HCT116 (cell line): ENCODE results near the gene WNK2. TPM values are rescaled to one million over a fixed set of nuclear protein-coding genes. Genes with fewer than 3 reads are reported as not detected.

Experiments used
- ATAC-seq: fragments of 200-7000 bp; cut with Tn5 transposase; 2 replicates; pipeline ENCODE4 v1.9.1; 2020; ENCODE audit warnings: mild to moderate bottlenecking, moderate library complexity
- BruUV-seq: library from RNA; stranded (reverse); fragments of 400-500 nt; replicated peaks from 2 replicates; lab custom pipeline; 2021; lab: Mats Ljungman, UMichigan
- CTCF ChIA-PET: fragments of 300-600 bp; sonication (Branson Sonifier 250); formaldehyde crosslinking; loops from one replicate; lab custom pipeline; 2021; ENCODE audit warnings: antibody characterized with exemption; lab: Charles Lee
- POLR2A ChIA-PET: fragments of 300-600, 350-600 bp; sonication (Branson Sonifier 250); formaldehyde crosslinking; loops from one replicate; lab custom pipeline; 2021; ENCODE audit warnings: antibody characterized with exemption; lab: Charles Lee
- RAD21 ChIA-PET, 2 experiments: fragments of 300-600 bp; sonication (Branson Sonifier 250); formaldehyde crosslinking; loops; one replicate each; lab custom pipeline; 2023; ENCODE audit warnings: low total read pairs in 2 of 2; ENCODE audit not compliant: uncharacterized antibody in 2 of 2, unreplicated experiment in 2 of 2, low non-redundant PET in 1 of 2; lab: Charles Lee
- DNase-seq: peaks from one replicate; pipeline ENCODE4 v3.0.0-alpha.2; 2010; ENCODE audit warnings: low read depth, low spot score
- H2AFZ ChIP-seq: fragments of 200-600 bp; shearing (Covaris generic), sonication (generic); 2 replicates; pipeline ENCODE4 v1.6.1; 2017; ENCODE audit warnings: low read depth, mixed run types, mixed read lengths, antibody characterized with exemption, low read length; ENCODE audit not compliant: poor library complexity, severe bottlenecking
- H3K27ac ChIP-seq: 2 replicates; pipeline ENCODE4 v1.5.1; 2012; ENCODE audit warnings: low read depth, low read length
- H3K27me3 ChIP-seq: fragments of 200-600 bp; sonication (generic); 2 replicates; pipeline ENCODE4 v1.6.1; 2016; ENCODE audit warnings: mixed run types, low read length, mixed read lengths; ENCODE audit not compliant: insufficient read depth
- H3K36me3 ChIP-seq, 2 experiments: fragments of 200-500 bp in 1 of 2; fragments of 200-600 bp in 1 of 2; sonication (Bioruptor generic) in 1 of 2; sonication (generic) in 1 of 2; 2 replicates each; pipeline versions ENCODE4 v1.5.1 to v1.6.1; 2014 to 2016; ENCODE audit warnings: low read length in 2 of 2, inconsistent platforms in 1 of 2, mixed read lengths in 1 of 2, mixed run types in 1 of 2; ENCODE audit not compliant: insufficient read depth in 2 of 2, control insufficient read depth in 1 of 2
- H3K4me1 ChIP-seq, 2 experiments: fragments of 200-600 bp in 1 of 2; sonication (generic) in 1 of 2; 2 replicates each; pipeline versions ENCODE4 v1.5.1 to v1.6.1; 2012 to 2017; ENCODE audit warnings: low read length in 2 of 2, inconsistent platforms in 1 of 2, mild to moderate bottlenecking in 1 of 2, mixed read lengths in 1 of 2, mixed run types in 1 of 2, moderate library complexity in 1 of 2; ENCODE audit not compliant: insufficient read depth in 2 of 2, control insufficient read depth in 1 of 2
- H3K4me2 ChIP-seq: fragments of 200-600 bp; sonication (generic); 2 replicates; pipeline ENCODE4 v1.6.1; 2017; ENCODE audit warnings: mixed run types, low read length, mixed read lengths
- H3K4me3 ChIP-seq, 2 experiments: fragments of 200-600 bp in 1 of 2; sonication (generic) in 1 of 2; replicated peaks in 1 of 2; 2 replicates each; pipeline ENCODE4 v1.5.1; 2011 to 2016; ENCODE audit warnings: low read length in 2 of 2, control low read depth in 1 of 2, low read depth in 1 of 2, mild to moderate bottlenecking in 1 of 2, mixed read lengths in 1 of 2, mixed run types in 1 of 2
- H3K79me2 ChIP-seq: fragments of 200-600 bp; sonication (generic); 2 replicates; pipeline ENCODE4 v1.6.1; 2017; ENCODE audit warnings: mild to moderate bottlenecking, mixed run types, low read length, moderate library complexity, mixed read lengths; ENCODE audit not compliant: insufficient read depth
- H3K9ac ChIP-seq: fragments of 200-600 bp; sonication (generic); 2 replicates; pipeline ENCODE4 v1.6.1; 2016; ENCODE audit warnings: low read length, mixed read lengths
- H3K9me2 ChIP-seq: fragments of 200-600 bp; sonication (generic), shearing (Covaris generic); 2 replicates; pipeline ENCODE4 v1.6.1; 2017; ENCODE audit warnings: mixed run types, mild to moderate bottlenecking, moderate library complexity; ENCODE audit not compliant: insufficient read depth
- H3K9me3 ChIP-seq, 2 experiments: fragments of 200-500 bp in 1 of 2; fragments of 200-600 bp in 1 of 2; sonication (Bioruptor generic) in 1 of 2; sonication (generic) in 1 of 2; 2 replicates each; pipeline ENCODE4 v1.6.1; 2014 to 2017; ENCODE audit warnings: low read length in 2 of 2, mixed read lengths in 2 of 2, inconsistent platforms in 1 of 2, low read depth in 1 of 2, mild to moderate bottlenecking in 1 of 2, mixed run types in 1 of 2, moderate library complexity in 1 of 2; ENCODE audit not compliant: control insufficient read depth in 1 of 2, insufficient read depth in 1 of 2
- H4K20me1 ChIP-seq: fragments of 200-600 bp; sonication (generic), shearing (Covaris generic); 2 replicates; pipeline ENCODE4 v1.6.1; 2017; ENCODE audit warnings: mixed run types, mild to moderate bottlenecking, moderate library complexity; ENCODE audit not compliant: insufficient read depth
- ELF1 ChIP-seq: IDR thresholded peaks from 2 replicates; pipeline ENCODE4 v1.6.1; 2012; ENCODE audit warnings: low read depth, borderline replicate concordance
- POLR2AphosphoS5 ChIP-seq: IDR thresholded peaks from 2 replicates; pipeline ENCODE4 v1.6.1; 2011; ENCODE audit warnings: mild to moderate bottlenecking, low read depth, low read length, moderate library complexity
- RAD21 ChIP-seq: IDR thresholded peaks from 2 replicates; pipeline ENCODE4 v1.6.1; 2012; ENCODE audit warnings: low read depth, mild to moderate bottlenecking
- YY1 ChIP-seq: IDR thresholded peaks from 2 replicates; pipeline ENCODE4 v1.6.1; 2011; ENCODE audit warnings: low read length, low read depth, moderate library complexity, mild to moderate bottlenecking; ENCODE audit not compliant: insufficient replicate concordance; ENCODE audit errors: extremely low read depth
- intact Hi-C: fragments of 100-400 bp; cut with micrococcal nuclease; formaldehyde crosslinking; loops from 2 replicates; pipeline ENCODE4 v1.10.0; 2022
- total RNA-seq: library from RNA; stranded (reverse); gene quantifications from one replicate; pipeline ENCODE4 v1.2.1, GENCODE V29; 2021; ENCODE audit not compliant: unreplicated experiment
- TF ChIP-seq, protein P1 (sequence below): IDR thresholded peaks from 2 replicates; pipeline ENCODE4 v1.6.1; 2012
- TF ChIP-seq, protein P2 (sequence below): IDR thresholded peaks from 2 replicates; pipeline ENCODE4 v1.6.1; 2012; ENCODE audit warnings: low read depth

The WNK2 gene
- total RNA-seq, 1 experiment from 2014 or later, result 24.4 TPM

DNA sequence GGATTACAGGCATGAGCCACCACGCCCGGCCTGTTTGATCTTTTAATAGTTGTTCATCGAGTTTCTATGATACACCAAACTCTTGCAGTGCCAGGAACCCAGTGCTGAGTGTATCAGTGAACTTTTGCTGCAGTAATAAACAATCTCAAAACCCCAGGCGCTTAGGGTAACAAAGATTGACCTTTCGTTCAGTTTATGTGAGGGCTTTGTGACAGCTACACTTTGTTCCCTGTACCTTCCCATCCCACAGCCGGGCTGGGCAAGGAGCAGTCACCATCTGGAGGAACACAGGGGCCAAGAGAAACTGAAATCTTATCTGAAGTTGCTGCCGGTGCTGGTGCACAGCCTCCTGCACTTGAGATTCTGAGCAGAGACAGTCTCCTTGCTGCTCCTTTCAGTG is 17.2 kb upstream of the WNK2 start (continued):
- TF ChIP-seq ELF1 (no peak), YY1 (no peak), RAD21 (no peak)
- TF ChIP-seq, protein P1, sequence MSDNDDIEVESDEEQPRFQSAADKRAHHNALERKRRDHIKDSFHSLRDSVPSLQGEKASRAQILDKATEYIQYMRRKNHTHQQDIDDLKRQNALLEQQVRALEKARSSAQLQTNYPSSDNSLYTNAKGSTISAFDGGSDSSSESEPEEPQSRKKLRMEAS, result no peak
- TF ChIP-seq, protein P2, sequence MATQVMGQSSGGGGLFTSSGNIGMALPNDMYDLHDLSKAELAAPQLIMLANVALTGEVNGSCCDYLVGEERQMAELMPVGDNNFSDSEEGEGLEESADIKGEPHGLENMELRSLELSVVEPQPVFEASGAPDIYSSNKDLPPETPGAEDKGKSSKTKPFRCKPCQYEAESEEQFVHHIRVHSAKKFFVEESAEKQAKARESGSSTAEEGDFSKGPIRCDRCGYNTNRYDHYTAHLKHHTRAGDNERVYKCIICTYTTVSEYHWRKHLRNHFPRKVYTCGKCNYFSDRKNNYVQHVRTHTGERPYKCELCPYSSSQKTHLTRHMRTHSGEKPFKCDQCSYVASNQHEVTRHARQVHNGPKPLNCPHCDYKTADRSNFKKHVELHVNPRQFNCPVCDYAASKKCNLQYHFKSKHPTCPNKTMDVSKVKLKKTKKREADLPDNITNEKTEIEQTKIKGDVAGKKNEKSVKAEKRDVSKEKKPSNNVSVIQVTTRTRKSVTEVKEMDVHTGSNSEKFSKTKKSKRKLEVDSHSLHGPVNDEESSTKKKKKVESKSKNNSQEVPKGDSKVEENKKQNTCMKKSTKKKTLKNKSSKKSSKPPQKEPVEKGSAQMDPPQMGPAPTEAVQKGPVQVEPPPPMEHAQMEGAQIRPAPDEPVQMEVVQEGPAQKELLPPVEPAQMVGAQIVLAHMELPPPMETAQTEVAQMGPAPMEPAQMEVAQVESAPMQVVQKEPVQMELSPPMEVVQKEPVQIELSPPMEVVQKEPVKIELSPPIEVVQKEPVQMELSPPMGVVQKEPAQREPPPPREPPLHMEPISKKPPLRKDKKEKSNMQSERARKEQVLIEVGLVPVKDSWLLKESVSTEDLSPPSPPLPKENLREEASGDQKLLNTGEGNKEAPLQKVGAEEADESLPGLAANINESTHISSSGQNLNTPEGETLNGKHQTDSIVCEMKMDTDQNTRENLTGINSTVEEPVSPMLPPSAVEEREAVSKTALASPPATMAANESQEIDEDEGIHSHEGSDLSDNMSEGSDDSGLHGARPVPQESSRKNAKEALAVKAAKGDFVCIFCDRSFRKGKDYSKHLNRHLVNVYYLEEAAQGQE, result no peak

DNA sequence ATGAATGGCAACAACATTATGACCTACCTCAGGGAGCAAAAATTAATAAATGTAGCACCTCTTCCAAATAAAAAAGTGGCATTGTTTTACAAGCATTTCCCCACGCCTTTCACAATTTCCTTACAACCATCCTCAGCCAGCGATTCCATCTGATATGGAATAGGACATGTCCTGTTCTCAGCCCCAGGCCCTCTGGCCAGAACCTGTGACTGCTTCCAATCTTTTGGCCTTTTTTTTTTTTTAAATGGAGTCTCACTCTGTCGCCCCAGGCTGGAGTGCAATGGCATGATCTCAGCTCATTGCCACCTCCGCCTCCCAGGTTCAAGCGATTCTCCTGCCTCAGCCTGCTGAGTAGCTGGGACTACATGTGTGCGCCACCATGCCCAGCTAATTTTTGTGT is 16.8 kb upstream of the WNK2 start:
- no peak overlapping the region for H3K4me2 ChIP-seq

More for the DNA sequence above, 16.8 kb upstream of the WNK2 start:
- no TSS peak for BruUV-seq
- ChIA-PET CTCF (interaction anchor here (0.8 to 1.2 kb wide), 2 partner anchors 13 to 135 kb away, joined by 3 read pairs; no protein-coding TSS in a partner anchor), POLR2A (no interaction called here), RAD21 (no interaction called here)
- H3K27me3 ChIP-seq, result no peaks in the 10 kb centered on the region
- intact Hi-C loops, result loop anchor here (10.0 kb wide), 1 partner anchor 288 kb away; the partner anchor contains the start of genes FAM120A and FAM120AOS
- no peak overlapping the region for H3K9ac ChIP-seq
- no peaks in the 10 kb centered on the region for H3K36me3 ChIP-seq
- peaks cover 0 to 4% of the 10 kb centered on the region in 2 experiments; a peak in 1 of 4 replicates for H3K4me1 ChIP-seq
- no peak overlapping the region for H3K27ac ChIP-seq
- H3K9me3 ChIP-seq, result no peaks in the 10 kb centered on the region
- H4K20me1 ChIP-seq, result no peaks in the 10 kb centered on the region
- H3K4me3 ChIP-seq, result no peak overlapping the region
- H2AFZ ChIP-seq, result no peak overlapping the region
- DNase-seq (no peak), ATAC-seq (no peak)
- no peaks in the 10 kb centered on the region for H3K79me2 ChIP-seq
- no peaks in the 10 kb centered on the region for H3K9me2 ChIP-seq
- TF ChIP-seq POLR2AphosphoS5, result no peak
